AG04450 (cell line): ENCODE results near the gene BLOC1S5. TPM values are rescaled to one million over a fixed set of nuclear protein-coding genes. Genes with fewer than 3 reads are reported as not detected.
"Not testable (repeated sequence)": the region's sequence is repeated elsewhere in the genome, so short reads cannot be mapped to it uniquely, and the experiment has no call there.

Source experiments
- CTCF ChIA-PET: fragments of 300-600, 350-600 bp; formaldehyde crosslinking; extraction: SDS; loops from one replicate; lab custom pipeline; 2022; ENCODE audit warnings: antibody characterized with exemption, inconsistent platforms; lab: Charles Lee
- POLR2A ChIA-PET: fragments of 350-600 bp; formaldehyde crosslinking; extraction: SDS; loops from one replicate; lab custom pipeline; 2021; ENCODE audit warnings: antibody characterized with exemption, inconsistent platforms; lab: Yijun Ruan, JAX
- DNase-seq: peaks from one replicate; pipeline ENCODE4 v3.0.0-alpha.2; 2011; ENCODE audit warnings: low read depth, low spot score
- H3K27ac ChIP-seq: one replicate; pipeline ENCODE4 v1.5.1; 2012; ENCODE audit warnings: low read depth, low read length, control low read depth
- H3K27me3 ChIP-seq: one replicate; pipeline ENCODE4 v1.6.0; 2012; ENCODE audit warnings: low read length; ENCODE audit not compliant: control insufficient read depth, insufficient read depth
- H3K4me3 ChIP-seq: 2 replicates; pipeline ENCODE4 v1.5.1; 2011; ENCODE audit warnings: mild to moderate bottlenecking, low read depth, low read length, control low read depth
- H3K9me3 ChIP-seq: 2 replicates; pipeline ENCODE4 v1.5.1; 2012; ENCODE audit warnings: low read length; ENCODE audit not compliant: control insufficient read depth, insufficient read depth
- polyA plus RNA-seq: library from polyadenylated mRNA; depleted of rRNA; stranded (reverse); fragments of >200 nt; gene quantifications from 2 replicates; pipeline ENCODE4 v1.2.3, GENCODE V29; 2011
- TF ChIP-seq, protein P1 (sequence below): IDR thresholded peaks from 2 replicates; pipeline ENCODE4 v1.5.1; 2011; ENCODE audit warnings: low read depth, low read length, control low read depth, inconsistent platforms

Gene BLOC1S5
- polyA plus RNA-seq, 1 experiment = 15.1 TPM

DNA sequence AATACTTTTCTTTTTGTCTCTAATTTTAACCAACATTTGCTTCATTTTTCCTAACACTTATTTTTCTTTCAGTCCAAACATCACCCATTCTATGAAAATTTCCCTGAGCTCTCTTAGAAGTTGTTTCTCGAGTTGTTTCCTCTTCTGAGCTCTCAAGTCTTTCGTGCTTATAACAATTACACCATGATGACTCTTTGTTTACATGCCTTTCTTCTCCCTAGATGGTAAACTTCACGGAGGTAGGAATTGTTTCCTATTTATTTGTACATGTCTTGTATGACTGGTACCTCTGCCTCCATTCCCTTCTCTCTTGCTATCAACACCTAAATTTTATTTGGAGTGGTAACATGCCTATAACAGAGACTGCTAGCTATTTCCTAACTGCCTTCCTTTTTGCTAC is 6.4 kb downstream of the BLOC1S5 start:
- H3K4me3 ChIP-seq = no peak overlapping the region
- H3K27me3 ChIP-seq = no peaks in the 10 kb centered on the region
- POLR2A ChIA-PET = no interaction called here
- no peaks in the 10 kb centered on the region for H3K9me3 ChIP-seq
- TF ChIP-seq, protein P1, sequence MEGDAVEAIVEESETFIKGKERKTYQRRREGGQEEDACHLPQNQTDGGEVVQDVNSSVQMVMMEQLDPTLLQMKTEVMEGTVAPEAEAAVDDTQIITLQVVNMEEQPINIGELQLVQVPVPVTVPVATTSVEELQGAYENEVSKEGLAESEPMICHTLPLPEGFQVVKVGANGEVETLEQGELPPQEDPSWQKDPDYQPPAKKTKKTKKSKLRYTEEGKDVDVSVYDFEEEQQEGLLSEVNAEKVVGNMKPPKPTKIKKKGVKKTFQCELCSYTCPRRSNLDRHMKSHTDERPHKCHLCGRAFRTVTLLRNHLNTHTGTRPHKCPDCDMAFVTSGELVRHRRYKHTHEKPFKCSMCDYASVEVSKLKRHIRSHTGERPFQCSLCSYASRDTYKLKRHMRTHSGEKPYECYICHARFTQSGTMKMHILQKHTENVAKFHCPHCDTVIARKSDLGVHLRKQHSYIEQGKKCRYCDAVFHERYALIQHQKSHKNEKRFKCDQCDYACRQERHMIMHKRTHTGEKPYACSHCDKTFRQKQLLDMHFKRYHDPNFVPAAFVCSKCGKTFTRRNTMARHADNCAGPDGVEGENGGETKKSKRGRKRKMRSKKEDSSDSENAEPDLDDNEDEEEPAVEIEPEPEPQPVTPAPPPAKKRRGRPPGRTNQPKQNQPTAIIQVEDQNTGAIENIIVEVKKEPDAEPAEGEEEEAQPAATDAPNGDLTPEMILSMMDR = no peak
- CTCF ChIA-PET = interaction anchor here (1.2 to 4.9 kb wide), 6 partner anchors 20 to 441 kb away, joined by 5 to 116 read pairs (median 10); partner anchors contain the start of gene BMP6
- H3K27ac ChIP-seq = no peak overlapping the region
- no peak for DNase-seq

DNA sequence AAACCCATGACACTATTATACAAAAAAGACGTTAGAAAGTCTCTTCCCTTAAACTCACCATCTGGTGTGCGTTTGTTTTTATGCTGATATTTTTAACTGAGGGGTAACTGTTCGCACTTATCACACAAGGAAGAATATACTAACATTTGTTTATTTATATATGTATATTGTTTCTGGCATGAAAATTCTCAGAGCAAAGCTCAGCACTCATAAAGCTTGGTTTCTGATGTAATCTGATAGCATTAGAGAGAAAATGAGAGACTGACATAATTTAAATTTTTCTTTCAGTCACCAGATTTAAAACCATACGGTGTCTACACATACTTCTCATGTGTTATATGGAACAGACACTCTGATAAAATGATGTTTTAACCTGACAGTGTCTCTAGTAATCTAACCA is 6.9 kb downstream of the BLOC1S5 start:
- TF ChIP-seq, protein P1 = no peak
- CTCF ChIA-PET = interaction anchor here (3.9 to 4.9 kb wide), 2 partner anchors 335 to 440 kb away, joined by 23 to 116 read pairs; no protein-coding TSS in a partner anchor
- no peak for DNase-seq
- Histone ChIP-seq H3K9me3 (no peaks in the 10 kb centered on the region), H3K4me3 (no peak overlapping the region), H3K27ac (no peak overlapping the region), H3K27me3 (no peaks in the 10 kb centered on the region)
- POLR2A ChIA-PET = no interaction called here

DNA sequence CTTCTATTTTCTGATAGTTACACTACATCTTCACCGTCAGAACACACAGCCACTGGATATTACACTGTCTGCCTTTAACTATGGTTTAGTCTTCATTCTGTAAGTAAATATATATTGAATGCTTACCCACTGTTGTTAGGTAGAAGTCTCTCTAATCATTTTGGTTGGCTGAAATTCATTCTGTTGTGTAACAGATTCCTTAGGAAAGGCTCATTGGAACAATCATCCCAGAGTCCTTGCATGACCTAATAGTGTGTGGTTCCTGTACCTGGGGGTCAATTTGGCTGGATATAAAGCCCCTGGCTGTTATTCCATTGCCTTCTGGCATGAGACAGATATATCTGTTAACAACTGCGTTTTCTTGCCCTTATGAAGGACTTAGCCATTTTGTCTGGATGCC is 9.9 kb downstream of the BLOC1S5 start:
- no peak overlapping the region for H3K4me3 ChIP-seq
- POLR2A ChIA-PET = no interaction called here
- CTCF ChIA-PET = no interaction called here
- H3K27ac ChIP-seq = no peak overlapping the region
- no peaks in the 10 kb centered on the region for H3K9me3 ChIP-seq
- TF ChIP-seq, protein P1 = no peak
- no peak for DNase-seq
- H3K27me3 ChIP-seq = no peaks in the 10 kb centered on the region

GRCh38 chr6:8047541-8048292 is 16.5 kb downstream of the BLOC1S5 start:
- Histone ChIP-seq H3K4me3 (no peak overlapping the region), H3K27ac (no peak overlapping the region), H3K27me3 (no peaks in the 10 kb centered on the region), H3K9me3 (no peaks in the 10 kb centered on the region)
- DNase-seq = no peak
- POLR2A ChIA-PET = interaction anchor here (0.7 kb wide), 1 partner anchor 16 kb away, joined by 8 read pairs; the partner anchor contains the start of gene BLOC1S5
- CTCF ChIA-PET = interaction anchor here (0.6 kb wide), 1 partner anchor 11 kb away, joined by 4 read pairs; no protein-coding TSS in a partner anchor
- TF ChIP-seq, protein P1 = no peak

- POLR2A ChIA-PET, CTCF ChIA-PET, H3K4me3 ChIP-seq, DNase-seq, H3K27ac ChIP-seq, H3K9me3 ChIP-seq, H3K27me3 ChIP-seq: not testable (repeated sequence)
Measured at GRCh38 chr6:8045769-8046168, 18.4 kb downstream of the BLOC1S5 start.
